HUES64 (cell line): ENCODE data around the gene LPP.
"Not testable (repeated sequence)": the region's sequence is repeated elsewhere in the genome, so short reads cannot be mapped to it uniquely, and the experiment has no call there.

ENCODE experiments used
- H3K27ac ChIP-seq: 2 replicates; pipeline ENCODE4 v1.7.0; 2013; ENCODE audit warnings: low read depth, low read length, inconsistent platforms
- H3K27me3 ChIP-seq: 2 replicates; pipeline ENCODE4 v1.6.1; 2013; ENCODE audit warnings: mild to moderate bottlenecking, low read length; ENCODE audit not compliant: insufficient read depth
- H3K36me3 ChIP-seq: 2 replicates; pipeline ENCODE4 v1.6.1; 2013; ENCODE audit warnings: mild to moderate bottlenecking, low read length; ENCODE audit not compliant: insufficient read depth
- H3K4me1 ChIP-seq: 2 replicates; pipeline ENCODE4 v1.6.1; 2013; ENCODE audit warnings: mild to moderate bottlenecking, low read length, moderate library complexity; ENCODE audit not compliant: insufficient read depth
- H3K4me3 ChIP-seq: 2 replicates; pipeline ENCODE4 v1.5.1; 2013; ENCODE audit warnings: mild to moderate bottlenecking, low read length, moderate library complexity
- H3K9ac ChIP-seq: 2 replicates; pipeline ENCODE4 v1.6.1; 2013; ENCODE audit warnings: mild to moderate bottlenecking, low read depth, low read length
- H3K9me3 ChIP-seq: 2 replicates; pipeline ENCODE4 v1.6.1; 2013; ENCODE audit warnings: low read depth, low read length; ENCODE audit not compliant: insufficient read depth
- WGBS: fragments of 150-250, 120-280 bp; methylation state at CpG from one replicate; pipeline ENCODE4 v1.1.7; 2013; ENCODE audit warnings: missing lambda C conversion rate; 5-methylcytosine and 5-hydroxymethylcytosine counted together

LPP gene

DNA sequence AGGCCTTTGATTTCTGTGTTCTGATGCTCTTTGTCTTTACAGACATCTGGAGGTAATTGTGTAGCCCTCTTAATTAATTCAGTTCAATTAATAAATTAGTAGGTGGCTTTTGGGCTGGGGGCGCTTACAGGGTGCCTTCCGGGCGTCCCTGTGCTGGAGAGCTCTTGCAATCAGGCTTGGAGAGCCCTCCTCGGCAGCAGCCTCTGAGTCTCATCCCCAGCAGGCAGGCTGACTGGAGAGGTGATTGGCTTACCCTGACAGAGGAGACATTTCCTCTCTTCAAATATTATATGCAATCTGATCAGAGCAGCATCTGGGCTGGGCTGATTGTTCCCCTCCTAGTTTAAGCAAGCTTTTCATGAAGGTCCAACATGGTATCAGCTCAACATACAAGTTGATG, 250.7 kb downstream of the LPP start:
- no peak overlapping the region for H3K9ac ChIP-seq
- H3K9me3 ChIP-seq = no peaks in the 10 kb centered on the region
- WGBS = 93% methylated on average over 4 of the region's 4 CpGs
- H3K4me3 ChIP-seq = no peak overlapping the region
- H3K36me3 ChIP-seq = peaks cover 21% of the 10 kb centered on the region
- no peaks in the 10 kb centered on the region for H3K27me3 ChIP-seq
- H3K27ac ChIP-seq = no peak overlapping the region
- H3K4me1 ChIP-seq = 0 out of 2 replicates have a peak, but pooled peaks cover 6% of the 10 kb centered on the region

DNA sequence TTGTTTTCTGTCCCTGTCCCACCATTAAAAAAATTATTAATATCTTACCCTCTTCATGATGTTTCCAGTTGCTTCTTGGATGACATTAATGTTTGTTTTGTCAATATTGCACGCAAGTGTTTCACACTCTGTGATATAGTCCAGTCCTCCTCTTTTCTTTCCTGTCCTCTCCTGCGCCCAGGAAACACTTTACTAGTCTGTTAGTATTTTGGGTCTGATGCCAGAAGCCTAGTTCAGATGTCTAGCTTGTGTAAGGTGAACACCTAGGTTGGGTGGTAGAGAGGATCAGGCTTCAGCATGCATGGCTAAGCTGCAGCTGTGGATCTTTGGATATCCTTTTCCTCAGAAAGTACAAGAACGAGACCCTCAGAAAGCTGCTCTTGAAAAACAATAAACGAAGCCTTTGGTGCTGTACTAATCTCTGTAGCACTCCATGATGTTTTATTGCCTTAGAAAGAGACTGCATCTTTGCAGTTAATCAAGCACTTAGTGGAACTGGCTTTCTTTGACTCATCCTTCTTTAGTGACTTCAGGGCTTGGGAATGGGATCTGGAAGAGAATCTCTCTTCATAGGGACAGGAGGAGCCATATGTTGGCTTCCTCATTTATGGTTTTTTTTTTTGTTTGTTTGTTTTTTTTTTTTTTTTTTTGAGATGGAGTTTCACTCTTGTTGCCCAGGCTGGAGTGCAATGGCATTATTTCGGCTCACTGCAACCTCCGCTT, 253.4 kb downstream of the LPP start:
- Histone ChIP-seq H3K27me3 (no peaks in the 10 kb centered on the region), H3K9me3 (no peaks in the 10 kb centered on the region), H3K27ac (no peak overlapping the region), H3K36me3 (peaks cover 21% of the 10 kb centered on the region), H3K4me3 (no peak overlapping the region), H3K4me1 (no peaks in the 10 kb centered on the region), H3K9ac (no peak overlapping the region)
- WGBS = 79% methylated on average over 6 of the region's 6 CpGs

DNA sequence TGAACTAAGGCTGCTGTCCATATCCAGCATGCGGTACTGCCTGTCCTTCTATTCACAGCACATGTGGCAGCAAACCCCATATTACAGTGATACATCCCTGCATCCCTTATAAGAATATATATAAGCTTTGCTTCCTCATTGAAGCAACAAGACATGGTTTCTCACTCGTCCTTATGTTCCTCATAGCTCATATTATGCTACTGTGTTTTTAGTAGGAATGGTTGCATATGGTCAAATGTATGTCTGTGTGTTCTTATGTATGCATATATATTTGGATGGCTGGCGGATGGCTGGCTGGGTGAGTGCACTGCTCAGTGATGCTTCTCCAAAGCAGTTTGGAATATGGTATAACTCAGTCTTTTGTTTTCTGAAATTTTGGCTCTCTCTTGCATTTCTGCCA, 254.9 kb downstream of the LPP start:
- no peak overlapping the region for H3K27ac ChIP-seq
- no peaks in the 10 kb centered on the region for H3K9me3 ChIP-seq
- H3K36me3 ChIP-seq = peaks cover 21% of the 10 kb centered on the region
- H3K9ac ChIP-seq = no peak overlapping the region
- H3K4me3 ChIP-seq = no peak overlapping the region
- H3K27me3 ChIP-seq = no peaks in the 10 kb centered on the region
- 92% methylated on average over 3 of the region's 3 CpGs for WGBS
- no peaks in the 10 kb centered on the region for H3K4me1 ChIP-seq

DNA sequence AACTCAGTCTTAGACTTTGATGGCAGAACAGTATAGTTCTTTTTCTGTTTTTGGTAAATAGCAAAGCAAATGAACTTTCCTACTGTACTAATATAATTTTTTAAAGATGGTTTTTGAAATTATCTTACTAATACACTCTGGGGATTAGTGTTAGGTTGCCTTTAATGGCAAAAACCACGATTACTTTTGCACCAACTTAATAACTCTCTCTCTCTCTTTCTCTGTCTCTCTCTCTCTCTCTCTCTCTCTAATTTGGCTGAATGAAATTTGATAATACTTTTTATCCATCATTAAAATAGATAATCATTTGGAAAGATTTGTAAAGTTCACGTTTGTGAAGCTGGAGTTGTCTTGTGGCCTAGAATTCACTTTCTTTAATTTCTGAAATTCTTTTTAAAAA, 257.8 kb downstream of the LPP start:
- Histone ChIP-seq H3K4me3 (no peak overlapping the region), H3K27me3 (no peaks in the 10 kb centered on the region), H3K27ac (no peak overlapping the region), H3K9ac (no peak overlapping the region), H3K4me1 (no peaks in the 10 kb centered on the region), H3K36me3 (peaks cover 12% of the 10 kb centered on the region; the same call in 1 of the 2 replicates), H3K9me3 (no peaks in the 10 kb centered on the region)
- no CpG with 5 or more reads among the region's 2 CpGs for WGBS

DNA sequence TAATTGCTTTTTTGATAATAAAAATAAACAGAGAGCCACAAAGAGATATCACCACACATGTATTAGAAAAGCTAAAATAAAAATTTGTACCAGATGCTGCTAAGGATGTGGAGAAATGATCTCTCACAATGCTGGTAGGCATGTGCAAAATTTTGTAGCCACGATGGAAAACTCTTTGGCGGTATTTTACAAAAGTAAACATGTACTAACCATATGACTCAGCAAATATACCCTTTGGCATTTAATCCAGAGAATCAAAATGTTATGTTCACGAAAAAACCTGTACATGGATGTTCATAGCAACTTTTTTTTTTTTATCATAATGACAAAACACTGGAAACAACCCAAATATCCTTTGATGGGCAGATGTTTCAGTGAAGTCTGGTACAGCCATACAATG, 261.2 kb downstream of the LPP start:
- Histone ChIP-seq H3K27ac (no peak overlapping the region), H3K36me3 (no peaks in the 10 kb centered on the region)
- over 99% methylated on average over 3 of the region's 3 CpGs for WGBS

DNA sequence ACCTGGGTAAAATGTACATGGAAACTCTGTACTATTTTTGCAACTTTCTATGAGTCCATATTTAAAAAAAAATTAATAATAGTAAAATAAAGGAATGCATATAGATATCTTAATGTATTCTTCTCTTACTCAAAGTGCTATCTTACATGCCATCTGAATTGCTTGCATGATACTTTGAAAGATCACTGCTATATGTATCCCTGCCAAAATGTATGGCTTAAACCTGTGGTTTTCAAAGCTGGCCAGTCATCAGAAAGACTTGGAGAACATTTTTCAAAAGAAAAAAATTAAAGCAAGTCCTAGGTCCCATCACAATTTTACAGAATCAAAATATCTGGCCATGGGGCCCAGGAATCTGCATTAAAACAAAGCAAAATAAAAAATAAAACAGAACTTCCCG, 262.1 kb downstream of the LPP start:
- Histone ChIP-seq H3K9me3 (no peaks in the 10 kb centered on the region), H3K4me1 (no peaks in the 10 kb centered on the region), H3K4me3 (no peak overlapping the region), H3K9ac (no peak overlapping the region), H3K27ac (no peak overlapping the region), H3K36me3 (no peaks in the 10 kb centered on the region), H3K27me3 (no peaks in the 10 kb centered on the region)
- 96% methylated on average over 1 of the region's 1 CpG for WGBS

More for the DNA sequence above, 261.2 kb downstream of the LPP start:
- H3K27me3 ChIP-seq = no peaks in the 10 kb centered on the region
- no peaks in the 10 kb centered on the region for H3K4me1 ChIP-seq
- no peak overlapping the region for H3K9ac ChIP-seq
- H3K9me3 ChIP-seq = no peaks in the 10 kb centered on the region
- H3K4me3 ChIP-seq = no peak overlapping the region

DNA sequence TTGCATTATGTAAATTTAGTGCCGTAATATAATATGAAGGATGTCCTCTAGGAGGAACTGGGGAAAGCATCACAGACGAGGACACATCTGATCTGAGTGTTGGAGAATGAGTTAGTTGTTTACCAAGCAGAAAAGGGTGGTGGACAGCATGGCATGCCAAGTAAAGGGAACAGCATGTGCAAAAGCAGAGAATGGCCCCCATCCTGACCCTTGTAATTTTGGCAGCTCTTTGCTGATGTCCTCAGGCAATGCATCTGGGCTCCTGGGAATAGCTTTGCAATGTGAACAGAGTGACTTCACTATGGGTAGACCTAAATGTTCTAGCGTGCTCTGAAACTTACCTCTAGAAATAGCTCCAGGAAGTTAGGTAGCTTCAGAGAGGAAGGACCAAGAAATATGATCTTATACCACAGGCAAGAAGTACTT, 263.3 kb downstream of the LPP start:
- Histone ChIP-seq H3K4me3 (no peak overlapping the region), H3K9ac (no peak overlapping the region), H3K36me3 (no peaks in the 10 kb centered on the region), H3K27me3 (no peaks in the 10 kb centered on the region), H3K9me3 (no peaks in the 10 kb centered on the region), H3K27ac (no peak overlapping the region), H3K4me1 (no peaks in the 10 kb centered on the region)
- 93% methylated on average over 3 of the region's 3 CpGs for WGBS

DNA sequence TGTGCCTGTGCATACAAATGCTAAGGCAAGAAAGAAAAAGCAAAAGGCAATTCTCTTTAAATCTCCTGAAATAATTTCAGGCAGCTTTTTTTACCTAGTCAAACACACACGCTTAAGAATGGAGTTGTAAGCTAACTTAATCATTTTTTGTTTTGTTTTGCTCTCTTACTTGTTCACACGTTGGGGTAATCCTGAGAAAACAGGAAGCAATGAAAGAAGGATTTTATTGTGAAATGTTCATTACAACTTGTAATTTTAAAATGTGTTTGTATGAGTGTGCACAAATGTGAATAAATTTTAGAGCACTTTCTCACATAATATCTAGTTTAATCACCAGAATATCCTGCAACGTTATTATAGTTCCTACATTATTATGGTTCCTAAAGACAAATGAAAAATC, 263.8 kb downstream of the LPP start:
- H3K27ac ChIP-seq = no peak overlapping the region
- WGBS = 94% methylated on average over 2 of the region's 3 CpGs
- no peak overlapping the region for H3K9ac ChIP-seq
- no peak overlapping the region for H3K4me3 ChIP-seq
- no peaks in the 10 kb centered on the region for H3K36me3 ChIP-seq
- no peaks in the 10 kb centered on the region for H3K9me3 ChIP-seq
- H3K27me3 ChIP-seq = no peaks in the 10 kb centered on the region
- no peaks in the 10 kb centered on the region for H3K4me1 ChIP-seq

DNA sequence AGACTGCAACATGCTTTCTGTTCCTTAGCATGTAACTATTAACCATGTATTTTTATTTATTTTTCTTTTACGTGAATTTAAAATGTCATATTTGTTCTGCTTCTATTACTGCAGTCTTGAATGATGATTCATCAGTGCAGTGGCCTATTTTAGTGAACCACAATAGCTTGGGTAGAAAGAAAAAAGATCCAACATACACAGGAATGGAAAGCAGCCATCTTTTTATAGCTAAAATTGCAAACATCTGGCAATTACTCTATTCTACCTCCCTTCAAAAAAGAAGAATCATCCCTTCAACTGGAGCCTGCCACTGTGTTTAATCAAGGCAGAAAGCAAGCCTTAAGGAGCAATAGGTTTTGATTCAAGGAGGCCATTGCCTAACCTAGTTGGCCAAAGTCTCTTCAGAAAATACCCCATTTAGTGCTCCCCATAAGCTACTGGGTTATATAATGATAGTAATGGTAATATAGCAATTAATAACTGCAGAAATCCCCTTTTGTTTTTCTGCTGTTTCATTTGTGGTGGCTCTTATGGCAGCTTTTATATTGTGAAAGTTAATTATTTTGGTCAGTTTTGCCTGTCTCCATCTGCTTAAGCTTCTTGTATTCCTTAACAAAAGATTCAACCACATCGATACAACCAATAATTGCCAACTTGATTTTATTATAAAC, 267.3 kb downstream of the LPP start:
- Histone ChIP-seq H3K9ac (no peak overlapping the region), H3K27ac (no peak overlapping the region), H3K4me1 (no peaks in the 10 kb centered on the region), H3K27me3 (no peaks in the 10 kb centered on the region), H3K36me3 (no peaks in the 10 kb centered on the region), H3K4me3 (no peak overlapping the region), H3K9me3 (no peaks in the 10 kb centered on the region)
- WGBS = 100% methylated on average over 2 of the region's 2 CpGs

DNA sequence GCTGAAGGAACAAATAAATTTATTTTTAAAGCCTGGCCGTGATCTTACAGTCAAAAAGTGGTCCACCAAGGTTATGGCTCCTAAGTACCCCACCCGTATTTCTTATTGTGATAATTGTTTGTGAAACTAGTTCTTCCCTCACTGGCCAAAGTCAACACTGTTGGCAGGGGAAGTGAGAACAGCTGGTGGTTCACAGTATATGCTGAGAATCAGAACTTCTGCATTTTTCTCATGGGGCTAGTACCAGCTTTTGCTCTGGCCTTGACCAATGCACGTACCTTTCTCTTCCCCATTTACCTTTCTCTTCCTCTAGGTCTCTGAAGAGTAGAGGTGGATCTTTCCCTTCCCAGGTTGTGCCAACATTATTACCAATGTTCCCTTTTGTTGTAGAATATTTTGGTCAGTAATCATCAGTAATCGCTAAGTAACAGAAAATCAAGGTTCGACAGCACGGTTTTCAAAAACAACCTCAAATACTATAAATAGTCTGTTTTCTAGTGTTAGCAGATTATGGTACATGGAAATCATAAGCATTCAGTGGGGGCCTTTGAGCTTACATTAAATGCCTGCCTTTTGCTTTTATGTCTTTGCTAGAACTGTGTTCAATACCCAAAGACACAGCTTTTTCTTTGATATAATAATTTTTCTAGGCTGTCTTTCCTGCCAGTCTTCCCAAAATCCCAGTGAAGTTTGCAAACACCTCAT, 268.0 kb downstream of the LPP start:
- Histone ChIP-seq H3K9ac (no peak overlapping the region), H3K27ac (no peak overlapping the region), H3K27me3 (no peaks in the 10 kb centered on the region), H3K36me3 (no peaks in the 10 kb centered on the region), H3K4me1 (no peaks in the 10 kb centered on the region), H3K9me3 (no peaks in the 10 kb centered on the region), H3K4me3 (no peak overlapping the region)
- 96% methylated on average over 3 of the region's 6 CpGs for WGBS

DNA sequence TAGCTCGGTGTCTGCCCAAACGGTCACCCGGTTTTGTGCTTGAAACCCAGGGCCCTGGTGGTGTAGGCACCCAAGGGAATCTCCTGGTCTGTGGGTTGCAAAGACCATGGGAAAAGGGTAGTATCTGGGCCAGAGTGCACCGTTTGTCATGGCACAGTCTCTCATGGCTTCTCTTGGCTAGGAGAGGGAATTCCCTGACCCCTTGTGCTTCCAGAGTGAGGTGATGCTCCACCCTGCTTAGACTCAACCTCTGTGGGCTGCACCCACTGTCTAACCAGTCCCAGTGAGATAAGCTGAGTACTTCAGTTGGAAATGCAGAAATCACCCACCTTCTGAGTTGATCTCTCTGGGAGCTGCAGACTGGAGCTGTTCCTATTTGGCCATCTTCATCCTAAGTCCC, 274.0 kb downstream of the LPP start:
- H3K27me3 ChIP-seq, H3K4me1 ChIP-seq, H3K9ac ChIP-seq, H3K9me3 ChIP-seq, H3K4me3 ChIP-seq, H3K36me3 ChIP-seq, H3K27ac ChIP-seq: not testable (repeated sequence)
- WGBS = 96% methylated on average over 4 of the region's 4 CpGs
